ENCODE results near the gene RTL10.

The RTL10 gene

GRCh38 chr22:19866665-19867009 is 12.0 kb upstream of the RTL10 start:
- in situ Hi-C loops (cut with MboI; ENCODE audit: low sequenced_read_pairs): no loop called here

DNA sequence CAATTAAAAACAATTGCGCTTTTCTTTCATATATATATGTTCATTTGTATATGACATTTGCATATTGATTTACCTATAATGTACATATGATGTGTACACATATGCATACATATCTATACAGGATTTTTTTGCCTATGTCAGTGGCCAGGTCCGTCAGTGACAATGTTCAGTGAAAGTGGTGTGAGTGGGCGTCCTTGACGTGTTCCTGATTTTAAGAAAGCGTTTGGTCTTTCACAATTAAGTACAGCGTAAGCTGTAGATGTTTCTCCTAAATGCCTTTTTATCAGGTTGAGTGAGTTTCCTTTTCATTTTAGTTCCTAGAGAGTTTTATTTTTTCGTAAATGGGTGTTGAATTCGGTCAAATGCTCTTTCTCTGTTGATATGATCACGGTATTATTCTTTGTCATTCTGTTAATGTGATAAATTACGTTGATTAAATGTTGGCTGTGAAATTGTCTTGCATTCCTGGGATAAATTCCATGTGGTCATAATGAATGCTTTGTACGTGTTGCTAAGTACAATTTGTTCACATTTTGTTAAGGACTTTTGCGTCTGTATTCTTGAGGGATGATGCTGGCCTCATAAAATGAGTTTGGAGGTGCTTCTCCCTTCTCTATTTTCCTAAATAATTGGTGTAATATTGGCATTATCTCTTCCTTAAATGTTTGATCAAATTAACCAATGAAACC is 10.6 kb upstream of the RTL10 start:
- in situ Hi-C loops (cut with MboI; ENCODE audit: low sequenced_read_pairs): no loop called here

DNA sequence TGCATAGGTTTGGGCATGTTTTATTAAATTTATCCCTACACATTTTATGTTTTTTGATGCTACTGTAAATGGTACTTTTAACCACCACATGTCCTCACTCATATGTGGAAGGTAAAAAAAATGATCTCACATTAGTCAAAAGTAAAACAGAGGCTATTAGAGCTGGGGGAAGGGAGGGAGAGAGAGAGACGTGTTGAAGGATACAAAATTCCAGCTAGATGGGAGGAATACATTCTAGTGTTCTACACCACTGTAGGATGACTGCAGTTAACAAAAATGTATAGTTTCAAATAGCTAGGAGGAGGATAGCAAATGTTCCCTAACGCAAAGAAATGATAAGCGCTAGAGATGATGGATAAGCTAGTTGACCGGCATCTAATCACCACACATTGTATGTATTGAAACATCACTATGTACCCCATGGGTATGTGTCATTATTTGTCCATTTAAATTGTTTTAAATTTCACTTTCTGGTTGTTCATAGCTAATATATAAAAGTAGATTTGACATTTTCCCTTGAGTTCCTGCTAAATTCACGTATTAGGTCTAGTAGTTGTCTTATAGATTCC is 9.9 kb upstream of the RTL10 start:
- in situ Hi-C loops (cut with MboI; ENCODE audit: low sequenced_read_pairs): no loop called here

- in situ Hi-C loops (cut with MboI; ENCODE audit: low sequenced_read_pairs): no loop called here
These were observed 8.9 kb upstream of the RTL10 start for GRCh38 chr22:19863571-19863970.

- in situ Hi-C loops (cut with MboI; ENCODE audit: low sequenced_read_pairs): no loop called here
These were observed 8.1 kb upstream of the RTL10 start for GRCh38 chr22:19862619-19863246.

DNA sequence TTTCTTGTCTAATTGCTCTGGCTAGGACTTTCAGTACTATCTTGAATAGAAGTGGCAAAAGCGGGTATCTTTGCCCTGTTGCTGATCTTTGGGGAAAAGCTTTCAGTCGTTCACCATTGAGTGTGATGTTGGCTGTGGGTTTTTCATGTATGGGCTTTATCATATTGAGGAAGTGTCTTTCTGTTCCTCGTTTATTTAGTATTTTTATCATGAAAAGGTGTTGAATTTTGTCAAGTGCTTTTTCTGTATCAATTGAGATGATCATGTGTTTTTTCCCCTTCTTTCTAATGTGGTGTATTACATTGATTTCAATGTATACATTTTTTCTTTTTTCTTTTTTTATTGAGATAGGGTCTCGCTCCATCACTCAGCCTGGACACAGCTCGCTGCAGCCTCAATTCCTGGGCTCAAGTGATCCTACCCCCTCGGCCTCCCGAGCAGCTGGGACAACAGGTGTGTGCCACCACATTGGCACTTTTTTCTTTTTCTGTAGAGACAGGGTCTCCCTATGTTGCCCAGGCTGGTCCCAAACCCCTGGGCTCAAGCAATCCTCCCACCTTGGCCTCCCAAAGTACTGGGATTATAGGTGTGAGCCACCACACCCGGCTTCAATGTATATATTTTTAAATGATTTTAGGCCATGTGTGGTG is 5.3 kb upstream of the RTL10 start:
- in situ Hi-C loops (cut with MboI; ENCODE audit: low sequenced_read_pairs): no loop called here

DNA sequence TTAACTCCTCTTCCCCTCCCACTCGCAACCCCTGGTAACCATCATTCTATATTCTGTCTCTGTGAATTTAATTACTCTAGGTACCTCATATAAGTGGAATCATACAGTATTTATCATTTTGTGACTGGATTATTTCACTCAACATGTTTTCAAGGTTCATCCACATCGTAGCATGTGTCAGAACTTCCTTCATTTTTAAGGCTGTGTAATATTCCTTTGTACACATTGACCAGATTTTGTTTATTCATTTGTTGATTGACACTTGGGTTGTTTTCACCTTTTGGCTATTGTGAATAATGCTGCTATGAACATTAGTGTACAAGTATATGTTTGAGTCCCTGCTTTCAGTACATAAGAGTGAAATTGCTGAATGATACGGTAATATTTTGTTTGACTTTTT is 2.7 kb upstream of the RTL10 start:
- in situ Hi-C loops (cut with MboI; ENCODE audit: low sequenced_read_pairs): no loop called here

DNA sequence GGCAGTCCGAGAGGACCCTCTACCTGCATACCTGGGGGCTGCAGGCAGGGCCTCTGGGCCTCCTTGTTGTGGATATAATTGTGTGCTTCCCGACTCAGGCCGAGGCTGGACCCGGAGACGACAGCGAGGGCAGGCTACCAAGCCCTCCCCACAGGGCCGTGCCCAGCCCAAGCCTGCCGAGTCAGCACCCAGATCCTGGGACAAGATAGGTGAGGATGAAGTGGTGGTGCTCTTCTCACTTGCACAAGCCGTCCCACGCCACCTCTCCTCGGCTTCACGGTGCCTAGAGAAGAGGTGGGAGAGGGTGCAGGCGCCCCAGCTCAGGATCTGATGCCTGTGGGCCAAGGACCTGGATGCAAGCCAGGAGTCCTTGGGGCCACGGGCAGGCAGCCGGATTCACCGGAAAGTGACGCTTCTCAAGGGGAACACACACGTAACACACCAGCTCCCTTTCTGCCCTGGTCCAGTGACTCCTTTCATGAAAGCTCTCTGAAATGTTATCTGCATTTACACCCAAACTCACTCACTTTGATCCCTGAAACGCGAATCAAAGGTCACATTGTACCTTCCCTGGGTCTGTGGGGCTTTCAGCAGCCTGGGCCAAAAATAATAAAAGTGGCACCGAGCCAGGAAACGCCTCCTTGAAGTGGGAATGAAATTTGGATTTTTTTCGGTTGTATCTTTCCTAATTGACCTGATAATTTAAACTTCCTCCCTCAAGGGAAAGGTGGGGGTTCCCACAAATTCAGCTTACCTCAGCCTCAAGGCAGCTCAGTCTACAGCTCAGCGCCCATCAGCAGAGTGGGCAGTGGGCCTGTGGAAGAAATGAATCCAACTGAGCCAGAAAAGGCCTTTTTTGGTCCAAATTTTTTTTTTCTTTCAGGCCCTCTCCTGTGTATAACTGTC is 1.1 kb upstream of the RTL10 start:
- in situ Hi-C loops (cut with MboI; ENCODE audit: low sequenced_read_pairs): no loop called here

DNA sequence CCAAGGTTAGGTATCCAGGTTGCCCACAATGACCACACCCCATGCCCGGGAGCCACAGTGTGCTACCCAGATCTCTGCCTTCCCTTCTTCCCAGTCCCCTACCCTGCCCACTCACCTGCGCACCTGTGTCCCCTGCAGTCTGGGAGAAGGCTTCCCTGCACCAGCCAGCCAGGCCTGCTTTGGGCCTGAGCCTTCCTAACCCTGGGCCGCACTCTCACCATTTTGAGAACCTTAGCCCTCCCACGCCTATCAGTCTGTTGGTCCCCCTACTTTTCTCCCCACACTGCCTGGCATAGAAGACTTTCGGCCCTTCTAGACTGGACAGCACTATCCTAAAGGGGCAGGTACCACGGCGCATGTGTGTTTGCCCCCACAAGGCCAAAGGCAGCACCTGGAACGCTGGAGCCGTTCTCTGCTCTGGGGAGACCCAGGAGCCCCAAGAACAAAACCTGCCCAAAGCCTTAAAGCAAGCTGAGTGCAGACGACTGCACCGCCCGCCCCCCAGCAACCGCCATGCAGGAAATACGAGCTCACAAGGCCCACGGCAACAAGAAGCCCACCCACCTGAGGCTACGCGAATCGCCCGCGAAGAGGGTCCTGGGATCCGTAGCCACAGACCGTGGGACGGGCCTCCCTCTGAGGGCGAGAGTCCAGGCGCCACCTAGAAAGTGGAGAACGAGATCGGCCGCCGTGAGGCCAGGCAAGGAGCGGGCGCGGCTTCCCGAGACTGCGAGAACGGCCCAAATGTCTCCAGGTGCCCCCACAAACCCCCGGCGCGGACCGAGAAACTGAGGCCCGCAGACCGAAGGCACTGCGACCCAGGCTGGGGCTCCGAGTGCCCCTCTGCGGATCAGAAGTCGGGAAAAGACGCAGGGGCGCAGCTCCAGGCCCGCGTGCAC is 546 bp downstream of the RTL10 start:
- in situ Hi-C loops (cut with MboI; ENCODE audit: low sequenced_read_pairs): no loop called here

DNA sequence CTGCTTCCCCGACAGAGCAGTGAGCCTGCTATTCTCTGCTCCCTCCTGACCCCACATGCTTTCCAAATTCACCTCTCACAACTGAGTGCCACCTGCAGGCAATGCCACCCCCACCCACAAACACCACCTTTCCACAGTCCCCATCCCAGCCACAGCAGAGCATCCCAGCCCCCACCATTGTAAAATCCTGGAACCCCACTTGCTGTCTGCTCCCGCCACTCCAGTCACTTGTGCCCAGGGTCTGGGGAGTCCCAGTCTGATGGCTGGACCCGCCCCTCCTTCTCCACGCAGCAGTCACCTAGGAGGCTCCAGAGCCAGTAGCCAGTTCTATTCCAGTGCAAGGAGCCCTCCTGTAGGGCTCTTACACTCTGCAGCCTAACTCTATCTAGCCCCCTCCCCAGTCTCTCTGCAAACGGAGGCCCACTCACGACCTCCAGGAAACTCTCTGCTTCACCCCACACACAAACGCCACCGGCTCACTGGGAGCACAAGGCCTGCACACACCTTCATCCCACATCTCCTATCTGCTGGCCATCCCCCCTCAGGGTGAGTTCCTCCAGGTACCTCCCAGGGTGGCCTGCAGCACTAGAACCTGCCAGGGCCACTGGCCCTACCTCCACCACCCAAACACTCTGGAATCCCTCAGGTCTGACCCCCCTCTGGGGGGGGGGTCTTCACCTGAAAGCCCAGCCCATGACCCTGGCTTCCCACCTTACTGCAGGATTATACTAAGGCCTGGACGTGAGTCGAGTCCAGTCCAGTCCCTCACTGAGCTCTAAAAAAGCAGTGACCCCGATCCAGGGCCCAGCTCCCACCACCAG is 1.4 kb downstream of the RTL10 start:
- in situ Hi-C loops (cut with MboI; ENCODE audit: low sequenced_read_pairs): no loop called here

DNA sequence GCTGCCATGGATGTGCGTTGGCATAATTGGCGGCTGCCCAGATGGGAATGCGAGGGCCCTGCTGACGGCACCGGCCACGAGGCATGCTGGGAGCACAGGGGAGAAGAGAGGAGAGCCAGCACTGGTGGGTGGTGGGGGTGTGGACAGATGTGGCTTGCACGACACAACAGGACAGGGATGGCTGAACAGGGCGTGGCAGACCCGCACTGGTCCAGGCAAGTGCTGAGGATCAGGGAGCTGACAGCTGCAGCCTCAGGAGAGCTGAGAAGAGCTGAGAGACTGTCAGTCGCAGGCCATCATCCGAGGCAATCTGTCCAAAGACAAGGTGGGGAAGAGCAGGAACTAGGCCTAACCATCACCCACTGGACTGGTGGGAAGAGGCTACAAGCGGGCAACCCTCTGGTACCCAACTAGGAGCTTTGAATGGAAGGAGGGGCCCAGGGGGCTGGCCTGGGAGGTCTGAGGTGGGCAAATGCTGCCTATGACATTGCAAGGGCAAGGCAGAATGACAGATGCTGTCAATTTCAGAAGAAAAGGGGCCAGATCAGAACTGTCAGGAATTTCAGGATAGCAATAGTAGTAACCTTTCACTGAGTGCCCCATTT is 2.4 kb downstream of the RTL10 start:
- in situ Hi-C loops (cut with MboI; ENCODE audit: low sequenced_read_pairs): no loop called here

- in situ Hi-C loops (cut with MboI; ENCODE audit: low sequenced_read_pairs): no loop called here
These were observed 3.1 kb downstream of the RTL10 start for GRCh38 chr22:19851291-19852176.

DNA sequence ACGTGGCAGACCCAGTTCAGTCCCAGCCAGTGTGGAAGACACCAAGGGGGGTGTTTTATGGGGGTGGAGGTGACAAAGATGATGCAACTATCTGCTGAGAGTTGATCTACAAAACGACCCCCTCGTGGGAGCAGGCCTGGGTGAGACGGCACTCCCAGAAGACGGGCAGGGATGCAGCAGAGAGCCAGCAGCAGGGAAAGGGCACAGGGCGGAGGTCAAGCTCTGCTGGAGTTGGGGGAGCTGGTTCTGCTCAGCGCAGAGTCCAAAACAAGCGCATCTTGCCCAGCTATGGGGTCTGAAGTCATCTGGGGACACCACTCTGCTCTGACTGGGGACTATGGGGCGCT is 3.9 kb downstream of the RTL10 start:
- in situ Hi-C loops (cut with MboI; ENCODE audit: low sequenced_read_pairs): no loop called here

- in situ Hi-C loops (cut with MboI; ENCODE audit: low sequenced_read_pairs): no loop called here
These were observed 4.6 kb downstream of the RTL10 start for GRCh38 chr22:19849835-19850762.

DNA sequence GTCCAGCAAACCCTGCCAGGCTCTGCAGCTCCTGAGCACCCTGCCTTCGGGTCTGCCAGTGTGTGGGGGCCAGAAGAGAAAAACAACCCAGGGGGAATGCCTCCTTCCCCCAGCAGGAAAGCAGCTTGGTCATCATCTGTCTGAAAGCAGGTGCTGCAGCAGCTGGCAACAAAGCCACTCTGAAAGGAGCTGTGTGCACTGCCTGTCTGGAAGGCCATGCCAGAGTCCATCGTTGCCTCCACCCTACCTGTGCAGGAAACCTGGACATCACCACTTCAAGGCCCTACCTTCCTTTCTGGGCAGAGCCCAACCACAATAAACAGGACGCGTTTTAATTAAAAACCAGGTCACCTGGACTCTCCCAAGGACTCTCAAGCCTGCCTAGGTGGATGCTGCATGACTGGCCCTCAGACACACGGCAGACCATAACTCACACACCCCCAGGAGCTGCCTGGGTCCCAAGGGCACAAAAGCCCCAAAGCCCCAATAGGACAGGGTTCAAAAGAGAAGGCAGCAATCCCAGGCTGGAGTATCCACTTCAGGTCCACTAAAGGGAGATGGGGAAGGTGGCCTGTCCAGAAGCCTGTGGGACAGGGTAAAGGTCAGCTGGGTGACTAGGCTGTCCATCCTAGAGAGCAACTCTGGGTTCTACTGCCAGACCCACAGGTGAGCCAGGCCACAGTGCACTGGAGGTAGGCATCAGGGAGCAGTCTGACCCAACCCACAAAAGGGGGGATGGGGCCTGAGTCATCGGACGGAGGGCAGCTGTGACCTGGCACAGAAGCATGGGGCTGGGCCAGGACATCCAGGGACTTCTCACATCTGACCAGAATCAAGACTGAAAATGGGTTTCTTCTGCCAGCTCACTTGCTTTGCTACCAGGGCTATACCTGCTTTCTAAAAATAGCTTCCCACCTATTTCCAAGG is 6.1 kb downstream of the RTL10 start:
- in situ Hi-C loops (cut with MboI; ENCODE audit: low sequenced_read_pairs): no loop called here

DNA sequence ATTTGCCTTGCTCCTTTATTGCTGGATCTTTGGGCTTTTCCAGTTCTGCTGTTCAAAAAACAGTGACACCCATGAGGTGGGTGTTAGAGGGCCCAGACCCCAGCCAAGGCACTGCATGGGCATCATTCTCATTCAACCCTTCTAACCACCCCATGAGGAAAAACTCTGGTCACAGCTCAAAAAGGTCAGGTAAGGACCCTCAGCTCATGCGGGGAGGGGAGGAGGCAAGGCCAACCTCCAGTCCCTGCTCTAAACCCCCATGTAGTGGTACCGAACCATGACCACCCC is 7.4 kb downstream of the RTL10 start:
- in situ Hi-C loops (cut with MboI; ENCODE audit: low sequenced_read_pairs): no loop called here
